SJSA1 (cell line): ENCODE data around the gene EPB41L4B. TPM values are rescaled to one million over a fixed set of nuclear protein-coding genes. Genes with fewer than 3 reads are reported as not detected.
"Not testable (repeated sequence)": the region's sequence is repeated elsewhere in the genome, so short reads cannot be mapped to it uniquely, and the experiment has no call there.

Experiments used
- DNase-seq, 2 experiments: peaks; one replicate each; pipeline ENCODE4 v3.0.0-alpha.2; 2015 to 2020; ENCODE audit warnings: low spot score in 2 of 2, low read depth in 1 of 2
- H3K27ac ChIP-seq: fragments of 250-450 bp; sonication (Bioruptor Pico); 2 replicates; pipeline ENCODE4 v1.5.1; 2020; ENCODE audit warnings: mild to moderate bottlenecking, moderate library complexity
- H3K27me3 ChIP-seq: fragments of 250-450 bp; sonication (Bioruptor Pico); replicated peaks from 2 replicates; pipeline ENCODE4 v1.5.1; 2020; ENCODE audit warnings: mild to moderate bottlenecking, moderate library complexity
- H3K36me3 ChIP-seq: fragments of 250-450 bp; sonication (Bioruptor Pico); 2 replicates; pipeline ENCODE4 v1.5.1; 2020; ENCODE audit warnings: mild to moderate bottlenecking
- H3K4me1 ChIP-seq: fragments of 250-450 bp; sonication (Bioruptor Pico); replicated peaks from 2 replicates; pipeline ENCODE4 v1.6.1; 2021; ENCODE audit warnings: mild to moderate bottlenecking
- H3K4me3 ChIP-seq: fragments of 250-450 bp; sonication (Bioruptor Pico); 2 replicates; pipeline ENCODE4 v1.5.1; 2020; ENCODE audit warnings: mild to moderate bottlenecking
- H3K9me3 ChIP-seq: fragments of 250-450 bp; sonication (Bioruptor Pico); replicated peaks from 2 replicates; pipeline ENCODE4 v1.5.1; 2020; ENCODE audit warnings: mild to moderate bottlenecking
- total RNA-seq: library from RNA; depleted of rRNA; stranded (reverse); fragments of >200 nt; shearing (Covaris generic); gene quantifications from 2 replicates; pipeline ENCODE4 v1.2.3, GENCODE V29; 2014; rRNA removed

EPB41L4B gene
- total RNA-seq = 1.8 and 4.1 TPM in 2 replicates

GRCh38 chr9:109320742-109321448 is at the start of gene EPB41L4B:
TSS of gene EPB41L4B (minus strand) at chr9:109321059. CDS start at chr9:109320446, 613 bp downstream.
- Histone ChIP-seq H3K27ac (no peak within 1 kb of the TSS), H3K27me3 (no peaks in the 10 kb centered on the region), H3K9me3 (no peaks in the 10 kb centered on the region), H3K4me1 (peaks cover 10% of the 10 kb centered on the region), H3K4me3 (peak within 1 kb of the TSS; percentile 55), H3K36me3 (no peaks in the 10 kb centered on the region)
- DNase-seq = peak; percentile 71 to 80

GRCh38 chr9:109369285-109369684 is 48.4 kb upstream of the EPB41L4B start:
- no peak for DNase-seq
- Histone ChIP-seq H3K27ac (no peak overlapping the region), H3K27me3 (no peaks in the 10 kb centered on the region; the same call in 1 of the 2 replicates), H3K9me3 (no peaks in the 10 kb centered on the region), H3K4me3 (no peak overlapping the region), H3K4me1 (no peaks in the 10 kb centered on the region), H3K36me3 (no peaks in the 10 kb centered on the region)

GRCh38 chr9:109360771-109361170 is 39.9 kb upstream of the EPB41L4B start:
- H3K4me3 ChIP-seq = no peak overlapping the region
- no peaks in the 10 kb centered on the region for H3K4me1 ChIP-seq
- H3K27me3 ChIP-seq = no peaks in the 10 kb centered on the region; the same call in 1 of the 2 replicates
- H3K36me3 ChIP-seq = no peaks in the 10 kb centered on the region
- no peak for DNase-seq
- H3K9me3 ChIP-seq = no peaks in the 10 kb centered on the region
- H3K27ac ChIP-seq = no peak overlapping the region

- H3K27ac ChIP-seq, DNase-seq, H3K27me3 ChIP-seq, H3K9me3 ChIP-seq, H3K4me1 ChIP-seq, H3K4me3 ChIP-seq, H3K36me3 ChIP-seq: not testable (repeated sequence)
Observed at GRCh38 chr9:109358968-109359603, 38.2 kb upstream of the EPB41L4B start.

- H3K27ac ChIP-seq = no peak overlapping the region
- H3K4me3 ChIP-seq = no peak overlapping the region
- no peaks in the 10 kb centered on the region for H3K36me3 ChIP-seq
- no peak for DNase-seq
- no peaks in the 10 kb centered on the region for H3K27me3 ChIP-seq
- H3K4me1 ChIP-seq = no peaks in the 10 kb centered on the region
- no peaks in the 10 kb centered on the region for H3K9me3 ChIP-seq
Observed at GRCh38 chr9:109355564-109356297, 34.9 kb upstream of the EPB41L4B start.

GRCh38 chr9:109354190-109354589 is 33.3 kb upstream of the EPB41L4B start:
- H3K4me1 ChIP-seq = peaks cover 9% of the 10 kb centered on the region
- no peak overlapping the region for H3K4me3 ChIP-seq
- H3K27ac ChIP-seq = no peak overlapping the region
- H3K36me3 ChIP-seq = no peaks in the 10 kb centered on the region
- no peaks in the 10 kb centered on the region for H3K27me3 ChIP-seq
- H3K9me3 ChIP-seq = no peaks in the 10 kb centered on the region
- no peak for DNase-seq

- Histone ChIP-seq H3K9me3 (no peaks in the 10 kb centered on the region), H3K4me3 (no peak overlapping the region), H3K27ac (no peak overlapping the region), H3K27me3 (no peaks in the 10 kb centered on the region), H3K4me1 (peaks cover 21% of the 10 kb centered on the region), H3K36me3 (no peaks in the 10 kb centered on the region)
- DNase-seq = no peak
Observed at GRCh38 chr9:109351032-109351431, 30.2 kb upstream of the EPB41L4B start.

GRCh38 chr9:109349421-109349846 is 28.6 kb upstream of the EPB41L4B start:
- H3K36me3 ChIP-seq = no peaks in the 10 kb centered on the region
- DNase-seq = peak; percentile 57 to 82
- no peaks in the 10 kb centered on the region for H3K27me3 ChIP-seq
- H3K4me3 ChIP-seq = no peak overlapping the region
- H3K27ac ChIP-seq = peak overlapping the region; percentile 47
- peaks cover 32% of the 10 kb centered on the region for H3K4me1 ChIP-seq
- H3K9me3 ChIP-seq = no peaks in the 10 kb centered on the region

GRCh38 chr9:109346904-109347303 is 26.0 kb upstream of the EPB41L4B start:
- DNase-seq = no peak
- no peak overlapping the region for H3K27ac ChIP-seq
- no peaks in the 10 kb centered on the region for H3K36me3 ChIP-seq
- no peaks in the 10 kb centered on the region for H3K9me3 ChIP-seq
- H3K27me3 ChIP-seq = no peaks in the 10 kb centered on the region
- H3K4me3 ChIP-seq = no peak overlapping the region
- H3K4me1 ChIP-seq = peaks cover 32% of the 10 kb centered on the region

- H3K4me1 ChIP-seq = peaks cover 28% of the 10 kb centered on the region
- no peaks in the 10 kb centered on the region for H3K27me3 ChIP-seq
- no peaks in the 10 kb centered on the region for H3K9me3 ChIP-seq
- no peaks in the 10 kb centered on the region for H3K36me3 ChIP-seq
- peak overlapping the region; percentile 61; the same call in 1 of the 2 replicates for H3K27ac ChIP-seq
- no peak for DNase-seq
- no peak overlapping the region for H3K4me3 ChIP-seq
Observed at GRCh38 chr9:109344866-109345265, 24.0 kb upstream of the EPB41L4B start.

- no peak overlapping the region for H3K4me3 ChIP-seq
- H3K27ac ChIP-seq = no peak overlapping the region
- H3K36me3 ChIP-seq = no peaks in the 10 kb centered on the region
- peaks cover 13% of the 10 kb centered on the region for H3K4me1 ChIP-seq
- H3K27me3 ChIP-seq = no peaks in the 10 kb centered on the region
- no peak for DNase-seq
- no peaks in the 10 kb centered on the region for H3K9me3 ChIP-seq
Observed at GRCh38 chr9:109342878-109343277, 22.0 kb upstream of the EPB41L4B start.

- no peak for DNase-seq
- Histone ChIP-seq H3K4me3 (no peak overlapping the region), H3K36me3 (no peaks in the 10 kb centered on the region), H3K27ac (no peak overlapping the region), H3K4me1 (peaks cover 13% of the 10 kb centered on the region), H3K9me3 (no peaks in the 10 kb centered on the region), H3K27me3 (no peaks in the 10 kb centered on the region)
Observed at GRCh38 chr9:109341561-109341960, 20.7 kb upstream of the EPB41L4B start.

- H3K27me3 ChIP-seq, DNase-seq, H3K4me3 ChIP-seq, H3K27ac ChIP-seq, H3K9me3 ChIP-seq, H3K36me3 ChIP-seq: not testable (repeated sequence)
- H3K4me1 ChIP-seq = peaks cover 11% of the 10 kb centered on the region
Observed at GRCh38 chr9:109340979-109341378, 20.1 kb upstream of the EPB41L4B start.

GRCh38 chr9:109336409-109336808 is 15.6 kb upstream of the EPB41L4B start:
- Histone ChIP-seq H3K9me3 (no peaks in the 10 kb centered on the region), H3K4me3 (no peak overlapping the region), H3K4me1 (no peaks in the 10 kb centered on the region), H3K36me3 (no peaks in the 10 kb centered on the region), H3K27me3 (no peaks in the 10 kb centered on the region), H3K27ac (no peak overlapping the region)
- no peak for DNase-seq
